ENCODE results near the gene APOA4. TPM values are rescaled to one million over a fixed set of nuclear protein-coding genes. Genes with fewer than 3 reads are reported as not detected.

APOA4 gene
- total and polyA plus RNA-seq, 9 of the 15 experiments (the other 6 are each of a cell fraction or from before 2014, with no cell fraction given): 0.07 TPM; not detected in 8

GRCh38 chr11:116773203-116774097, 49.7 kb downstream of the APOA4 start (continued):
- TF ChIP-seq ETS2 (tag; IDR thresholded peaks at IDR 0.05; ENCODE audit: borderline replicate concordance, poor library complexity, severe bottlenecking): no peak
- no peak for TF ChIP-seq PREB (CRISPR knock-in tag; IDR thresholded peaks at IDR 0.05)
- no peak; the same call in 1 of the 2 replicates for TF ChIP-seq EP400 (IDR thresholded peaks at IDR 0.05)
- no peak for TF ChIP-seq ZNF140 (CRISPR knock-in tag; IDR thresholded peaks at IDR 0.05)
- TF ChIP-seq SPI1 (IDR thresholded peaks at IDR 0.05; ENCODE audit: borderline replicate concordance, low read depth, low read length): no peak
- no peak for TF ChIP-seq ZNF274 (IDR thresholded peaks at IDR 0.05; ENCODE audit: borderline replicate concordance, low read depth, low read length)
- no peak for TF ChIP-seq PPARD (CRISPR knock-in tag; IDR thresholded peaks at IDR 0.05)
- TF ChIP-seq UBTF (IDR thresholded peaks at IDR 0.05; ENCODE audit: borderline replicate concordance in 1 of 2, low read depth in 2 of 2, low read length in 2 of 2): no peak
- TF ChIP-seq DDX20 (tag; IDR thresholded peaks at IDR 0.05; ENCODE audit: low read depth): no peak
- no peak for TF ChIP-seq RFX1 (IDR thresholded peaks at IDR 0.05)
- no peak for TF ChIP-seq ID3 (CRISPR knock-in tag; IDR thresholded peaks at IDR 0.05)
- TF ChIP-seq ID3 (tag; IDR thresholded peaks at IDR 0.05): no peak
- TF ChIP-seq BRF2 (IDR thresholded peaks at IDR 0.05; ENCODE audit: borderline replicate concordance, insufficient read depth, insufficient read length): no peak
- no peak for TF ChIP-seq ELK3 (CRISPR knock-in tag; IDR thresholded peaks at IDR 0.05)
- TF ChIP-seq ZNF384 (IDR thresholded peaks at IDR 0.05; ENCODE audit: low read depth, low read length): no peak
- TF ChIP-seq HMG20B (CRISPR knock-in tag; IDR thresholded peaks at IDR 0.05): no peak
- TF ChIP-seq RBM39 (optimal IDR thresholded peaks at IDR 0.05; ENCODE audit: low read depth, low read length): no peak
